Measurements from ENCODE around the gene FAM20C. TPM values are rescaled to one million over a fixed set of nuclear protein-coding genes. Genes with fewer than 3 reads are reported as not detected.

FAM20C gene
- total and polyA plus RNA-seq, 2 of the 8 experiments (the other 6 are each of a cell fraction or from before 2014, with no cell fraction given): 9.5 to 34.8 TPM

DNA sequence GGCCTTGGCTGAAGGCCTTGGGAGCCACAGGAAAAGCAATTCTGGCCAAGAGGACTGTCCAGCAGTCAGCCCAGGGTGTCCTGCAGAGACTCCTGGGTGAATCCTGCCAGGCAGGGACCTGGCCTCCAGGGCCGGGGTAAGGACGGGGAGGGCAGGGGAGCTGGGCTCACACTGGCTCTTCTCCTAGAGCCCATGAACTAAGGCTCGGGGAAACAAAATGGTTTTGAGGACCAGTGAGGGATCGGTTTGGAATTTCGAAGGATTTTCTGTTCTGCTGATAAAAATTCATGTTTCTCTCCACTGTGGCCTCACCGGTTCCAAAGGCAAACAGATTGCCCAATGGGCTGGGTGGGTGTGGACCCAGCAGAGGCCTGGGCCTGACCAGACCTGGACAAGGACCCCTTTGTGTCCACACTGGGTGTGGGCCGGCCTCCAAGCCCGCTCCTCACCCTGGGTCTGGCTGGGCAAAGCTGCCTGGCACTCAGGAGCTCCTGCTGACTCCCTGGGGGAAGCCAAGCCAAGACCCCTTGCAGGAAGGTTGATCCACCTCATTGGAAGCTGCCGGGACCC is 27.3 kb downstream of the FAM20C start:
- Histone ChIP-seq H3K79me1 (ENCODE audit: low read depth, low read length) (peaks cover 6% of the 10 kb centered on the region; the same call in 1 of the 2 replicates), H3K23me2 (ENCODE audit: low read depth, low read length) (no peaks in the 10 kb centered on the region), H2BK15ac (ENCODE audit: low read length) (0 out of 2 replicates have a peak overlapping the region, but pooled peaks have one; percentile 6), H3K27me3 (replicated peaks in 1 of 4; ENCODE audit: control insufficient read depth in 3 of 4, extremely low read depth in 1 of 4, insufficient read depth in 3 of 4, low read length in 3 of 4) (no peaks in the 10 kb centered on the region), H2BK12ac (ENCODE audit: low read depth, low read length) (no peak overlapping the region), H3K4me2 (ENCODE audit: insufficient read depth in 1 of 2, low read depth in 2 of 2, low read length in 2 of 2) (no peak overlapping the region), H4K20me1 (replicated peaks in 1 of 2; ENCODE audit: control insufficient read depth in 1 of 2, insufficient read depth in 2 of 2, low read length in 2 of 2) (peaks cover 0 to 11% of the 10 kb centered on the region in 2 experiments), H2BK20ac (ENCODE audit: low read length) (no peak overlapping the region), H3K14ac (ENCODE audit: insufficient read length) (no peak overlapping the region), H3K9ac (replicated peaks in 1 of 4; ENCODE audit: extremely low read depth in 1 of 4, low read depth in 3 of 4, low read length in 3 of 4) (no peak overlapping the region), H3K27ac (ENCODE audit: low read depth, low read length) (no peak overlapping the region), H2BK5ac (ENCODE audit: low read depth, low read length) (no peak overlapping the region), H3K79me2 (ENCODE audit: control insufficient read depth in 1 of 2, insufficient read depth in 2 of 2, low read length in 2 of 2) (peaks cover 0 to 3% of the 10 kb centered on the region in 2 experiments; a peak in 1 of 4 replicates), H3K23ac (ENCODE audit: insufficient read length) (no peak overlapping the region), H3K56ac (replicated peaks; ENCODE audit: insufficient read length, low read depth, low read length) (no peak overlapping the region), H3K4me3 (ENCODE audit: extremely low read depth in 1 of 4, insufficient read depth in 2 of 4, low read depth in 3 of 4, low read length in 4 of 4) (no peak overlapping the region), H3K4ac (replicated peaks; ENCODE audit: insufficient read length, low read depth, low read length) (peak overlapping the region; percentile 75), H3K18ac (ENCODE audit: extremely low read depth, low read length) (0 out of 2 replicates have a peak overlapping the region, but pooled peaks have one; percentile 32), H2AK5ac (ENCODE audit: low read depth, low read length) (peak overlapping the region; percentile 42; the same call in 1 of the 2 replicates), H4K8ac (ENCODE audit: extremely low read depth, insufficient read depth, low read length) (peak overlapping the region; percentile 0), H3K36me3 (ENCODE audit: control insufficient read depth in 2 of 4, insufficient read depth in 4 of 4, low read length in 3 of 4) (peaks cover 0 to 7% (median 1%) of the 10 kb centered on the region in 4 experiments; a peak in 2 of 8 replicates), H2BK120ac (replicated peaks; ENCODE audit: low read depth, low read length) (no peak overlapping the region), H3K4me1 (replicated peaks in 1 of 4; ENCODE audit: control insufficient read depth in 3 of 4, insufficient read depth in 4 of 4, low read length in 3 of 4) (peaks cover 0 to 12% (median 6%) of the 10 kb centered on the region in 4 experiments; a peak in 5 of 7 replicates), H4K91ac (replicated peaks; ENCODE audit: insufficient read length, low read length) (peak overlapping the region; percentile 22), H4K5ac (ENCODE audit: insufficient read length, low read depth, low read length) (no peak overlapping the region), H3K9me3 (ENCODE audit: insufficient read depth in 2 of 2, low read depth in 1 of 2, low read length in 1 of 2) (no peaks in the 10 kb centered on the region), H2AFZ (ENCODE audit: low read length) (no peak overlapping the region)
- ChIA-PET CTCF (ENCODE audit: partially characterized antibody) (interaction anchor here (0.8 to 2.0 kb wide), 10 partner anchors 10 to 739 kb away, joined by 3 to 22 read pairs (median 4); no protein-coding TSS in a partner anchor), POLR2A (ENCODE audit: partially characterized antibody) (interaction anchor here (1.0 kb wide), 1 partner anchor 25 kb away, joined by 3 read pairs; no protein-coding TSS in a partner anchor)
- FAIRE-seq (no peak), DNase-seq (ENCODE audit: low read depth in 1 of 2, low spot score in 2 of 2) (no peak)
- 97% methylated on average over 6 of the region's 9 CpGs; no CpG with 5 or more reads in 1 of the 2 experiments for WGBS, 2 experiments (ENCODE audit: extremely low coverage in 1 of 2, insufficient coverage in 1 of 2, insufficient read length in 1 of 2, insufficient replicate concordance in 2 of 2, low coverage in 1 of 2, low lambda C conversion rate in 2 of 2, missing lambda C conversion rate in 1 of 2)
- TF ChIP-seq CHD2 (IDR thresholded peaks at IDR 0.05; ENCODE audit: low read length): no peak
- TF ChIP-seq POLR2A (IDR thresholded peaks at IDR 0.05; ENCODE audit: control extremely low read depth in 1 of 2, low read depth in 2 of 2, low read length in 2 of 2): no peak
- no peak for TF ChIP-seq CEBPB (IDR thresholded peaks at IDR 0.05; ENCODE audit: low read depth, low read length)
- no peak for TF ChIP-seq SP4 (IDR thresholded peaks at IDR 0.05; ENCODE audit: low read length)
- no peak for TF ChIP-seq SIN3A (conservative IDR thresholded peaks at IDR 0.05 in 1 of 2, IDR thresholded peaks at IDR 0.05 in 1 of 2; ENCODE audit: low read depth in 1 of 2, low read length in 2 of 2)
- no peak for TF ChIP-seq PHF8 (conservative IDR thresholded peaks at IDR 0.05; ENCODE audit: low read depth, low read length)
- TF ChIP-seq RXRA (IDR thresholded peaks at IDR 0.05; ENCODE audit: insufficient read depth, low read depth, low read length): no peak
- no peak for TF ChIP-seq NANOG (IDR thresholded peaks at IDR 0.05; ENCODE audit: insufficient read depth, low read depth, low read length, poor library complexity, severe bottlenecking)
- no peak for TF ChIP-seq CBX8 (IDR thresholded peaks at IDR 0.05; ENCODE audit: borderline replicate concordance, low read depth, low read length)
- no peak for TF ChIP-seq BACH1 (IDR thresholded peaks at IDR 0.05; ENCODE audit: low read length)
- TF ChIP-seq HDAC2 (IDR thresholded peaks at IDR 0.05; ENCODE audit: borderline replicate concordance in 1 of 2, low read depth in 2 of 2, low read length in 2 of 2): no peak
- no peak for TF ChIP-seq EP300 (IDR thresholded peaks at IDR 0.05; ENCODE audit: borderline replicate concordance in 1 of 2, low read depth in 2 of 2, low read length in 2 of 2)
